ENCODE measurements around the gene MACROD2.

MACROD2 gene

GRCh38 chr20:15674253-15675060, 1679.1 kb downstream of the MACROD2 start:
- DNase-seq, result peak in 2 of 3 experiments; percentile 19 to 78

GRCh38 chr20:15675061-15675514, 1679.8 kb downstream of the MACROD2 start:
- peak in 2 of 3 experiments; percentile 19 to 56 for DNase-seq

GRCh38 chr20:15675813-15676484, 1680.6 kb downstream of the MACROD2 start:
- peak in 1 of 3 experiments; percentile 22 for DNase-seq

GRCh38 chr20:15676815-15677214, 1681.5 kb downstream of the MACROD2 start:
- no peak for DNase-seq

GRCh38 chr20:15682690-15683089, 1687.4 kb downstream of the MACROD2 start:
- no peak for DNase-seq

GRCh38 chr20:15692570-15692969, 1697.3 kb downstream of the MACROD2 start:
- no peak for DNase-seq

GRCh38 chr20:15699431-15700146, 1704.3 kb downstream of the MACROD2 start:
- DNase-seq, result no peak

- DNase-seq, result no peak
These were observed 1704.9 kb downstream of the MACROD2 start for GRCh38 chr20:15700147-15700765.

GRCh38 chr20:15702161-15702560, 1706.8 kb downstream of the MACROD2 start:
- DNase-seq, result no peak

- DNase-seq, result no peak
These were observed 1708.0 kb downstream of the MACROD2 start for GRCh38 chr20:15703171-15703911.

GRCh38 chr20:15705975-15706374, 1710.7 kb downstream of the MACROD2 start:
- DNase-seq, result no peak

GRCh38 chr20:15706719-15707118, 1711.4 kb downstream of the MACROD2 start:
- DNase-seq, result no peak

GRCh38 chr20:15708984-15709598, 1713.8 kb downstream of the MACROD2 start:
- peak in 2 of 3 experiments; percentile 13 to 18 for DNase-seq

- no peak for DNase-seq
These were observed 1715.3 kb downstream of the MACROD2 start for GRCh38 chr20:15710636-15711035.

- DNase-seq, result no peak
These were observed 1715.9 kb downstream of the MACROD2 start for GRCh38 chr20:15711177-15711576.

- no peak for DNase-seq
These were observed 1720.9 kb downstream of the MACROD2 start for GRCh38 chr20:15716256-15716655.

- no peak for DNase-seq
These were observed 1731.1 kb downstream of the MACROD2 start for GRCh38 chr20:15726416-15726815.

- DNase-seq, result no peak
These were observed 1738.7 kb downstream of the MACROD2 start for GRCh38 chr20:15734052-15734451.

- DNase-seq, result no peak
These were observed 1743.7 kb downstream of the MACROD2 start for GRCh38 chr20:15739035-15739434.

GRCh38 chr20:15740046-15740775, 1744.9 kb downstream of the MACROD2 start:
- no peak for DNase-seq

- DNase-seq, result no peak
These were observed 1746.8 kb downstream of the MACROD2 start for GRCh38 chr20:15742087-15742486.
